GM19238 (cell line): ENCODE measurements around the gene FAM110A.
"Not testable (repeated sequence)": the region's sequence is repeated elsewhere in the genome, so short reads cannot be mapped to it uniquely, and the experiment has no call there.

Experiments
- DNase-seq: peaks from one replicate; pipeline ENCODE4 v3.0.0; 2011; ENCODE audit warnings: low spot score; ENCODE audit not compliant: insufficient read length

The FAM110A gene

GRCh38 chr20:870758-871157, 37.2 kb downstream of the FAM110A start:
- no peak for DNase-seq

GRCh38 chr20:871436-871835, 37.9 kb downstream of the FAM110A start:
- DNase-seq: no peak

DNA sequence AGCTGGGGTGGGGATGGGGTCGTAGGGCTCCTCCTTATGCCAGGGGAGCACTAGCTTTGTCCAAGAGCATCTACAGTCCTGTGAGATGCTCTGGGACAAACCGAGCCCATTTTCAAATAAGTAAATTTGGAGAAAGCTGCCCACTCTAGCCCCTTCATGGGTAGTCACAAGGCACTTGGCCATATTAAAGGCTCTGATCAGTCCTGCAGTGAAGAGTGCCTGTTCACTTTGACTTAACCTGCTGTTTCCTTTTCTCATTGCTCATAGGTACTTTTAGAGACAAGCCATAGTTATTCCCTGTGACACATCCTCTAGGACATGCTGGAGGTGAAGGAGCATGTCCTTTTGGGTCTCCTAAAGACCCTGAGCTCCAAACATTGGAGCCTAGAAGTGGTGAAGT, 38.4 kb downstream of the FAM110A start:
- DNase-seq: no peak

- no peak for DNase-seq
These were observed 39.5 kb downstream of the FAM110A start for GRCh38 chr20:872855-873520.

DNA sequence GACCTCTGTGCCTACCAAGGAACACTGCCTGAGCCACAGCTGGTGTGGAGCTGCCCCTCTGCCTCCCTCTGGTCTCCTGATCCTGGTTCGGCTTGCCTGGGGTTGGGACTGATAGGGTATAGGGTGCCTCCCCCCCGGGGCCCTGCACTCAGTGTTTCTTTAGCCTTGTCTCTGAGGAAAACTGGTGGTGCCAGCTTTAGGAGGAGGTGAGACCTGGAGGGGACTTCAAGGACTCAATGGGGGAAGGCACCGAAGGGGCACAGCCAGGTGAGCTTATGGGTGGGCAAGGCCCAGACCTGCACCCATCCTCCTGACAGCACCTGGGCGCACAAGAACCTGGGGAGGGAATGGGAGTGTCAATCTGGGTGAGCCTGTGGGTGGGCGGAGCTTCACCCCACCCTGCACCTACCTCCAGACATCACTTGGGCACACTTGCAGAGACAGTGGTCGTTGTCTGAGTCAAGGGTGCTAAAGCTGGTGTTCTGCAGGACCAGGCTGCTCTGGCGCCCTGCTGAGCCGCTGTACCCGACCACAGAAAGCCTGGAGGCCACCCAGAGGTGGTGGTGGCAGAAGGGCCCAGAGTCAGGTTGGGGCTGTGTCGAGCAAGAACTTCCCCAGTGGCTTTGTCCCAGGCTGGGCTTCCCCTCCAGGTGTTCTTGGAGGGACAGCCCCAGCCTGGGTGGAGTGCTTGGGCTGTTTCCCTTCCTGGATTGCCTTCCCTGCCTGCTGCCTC, 40.5 kb downstream of the FAM110A start:
- DNase-seq: no peak

GRCh38 chr20:875115-875514, 41.6 kb downstream of the FAM110A start:
- no peak for DNase-seq

GRCh38 chr20:877814-878213, 44.3 kb downstream of the FAM110A start:
- no peak for DNase-seq

DNA sequence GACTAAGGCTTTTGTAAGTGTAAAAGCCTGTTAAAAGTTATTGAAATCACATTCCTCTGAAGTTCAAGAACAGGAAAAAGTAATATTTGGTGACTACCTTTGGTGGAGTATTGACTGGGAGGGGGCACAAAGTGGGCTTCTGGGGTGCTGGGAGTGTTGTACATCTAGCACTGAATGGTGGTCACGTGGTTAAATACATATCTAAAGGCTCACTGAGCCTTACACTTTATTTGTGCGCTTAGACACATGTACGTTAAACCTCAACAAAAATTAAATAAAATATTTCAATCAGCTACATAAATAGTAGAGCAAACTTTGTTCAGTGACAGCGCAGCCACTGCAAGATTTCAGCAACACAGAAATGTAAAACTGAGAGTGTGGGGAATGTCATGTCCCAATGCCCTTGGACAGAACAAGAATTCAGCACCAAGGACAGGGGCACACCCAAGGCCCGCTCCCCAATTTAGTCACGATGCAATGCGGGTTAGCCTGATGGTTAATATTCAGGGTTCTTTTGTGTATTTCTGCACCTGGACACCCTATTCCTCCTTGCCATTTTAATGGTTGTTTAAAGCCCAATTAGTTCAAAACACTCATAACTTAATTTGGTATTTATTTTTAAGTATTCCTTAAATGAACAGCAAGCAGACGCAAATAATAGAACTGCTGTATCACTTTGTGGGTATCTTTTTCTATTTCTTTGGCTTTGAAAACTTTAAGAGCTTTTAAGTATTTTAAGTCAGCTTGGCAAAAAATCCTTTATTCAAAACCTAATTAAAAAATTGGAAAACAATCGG, 45.2 kb downstream of the FAM110A start:
- no peak for DNase-seq

- no peak for DNase-seq
These were observed 46.1 kb downstream of the FAM110A start for GRCh38 chr20:879626-880025.

DNA sequence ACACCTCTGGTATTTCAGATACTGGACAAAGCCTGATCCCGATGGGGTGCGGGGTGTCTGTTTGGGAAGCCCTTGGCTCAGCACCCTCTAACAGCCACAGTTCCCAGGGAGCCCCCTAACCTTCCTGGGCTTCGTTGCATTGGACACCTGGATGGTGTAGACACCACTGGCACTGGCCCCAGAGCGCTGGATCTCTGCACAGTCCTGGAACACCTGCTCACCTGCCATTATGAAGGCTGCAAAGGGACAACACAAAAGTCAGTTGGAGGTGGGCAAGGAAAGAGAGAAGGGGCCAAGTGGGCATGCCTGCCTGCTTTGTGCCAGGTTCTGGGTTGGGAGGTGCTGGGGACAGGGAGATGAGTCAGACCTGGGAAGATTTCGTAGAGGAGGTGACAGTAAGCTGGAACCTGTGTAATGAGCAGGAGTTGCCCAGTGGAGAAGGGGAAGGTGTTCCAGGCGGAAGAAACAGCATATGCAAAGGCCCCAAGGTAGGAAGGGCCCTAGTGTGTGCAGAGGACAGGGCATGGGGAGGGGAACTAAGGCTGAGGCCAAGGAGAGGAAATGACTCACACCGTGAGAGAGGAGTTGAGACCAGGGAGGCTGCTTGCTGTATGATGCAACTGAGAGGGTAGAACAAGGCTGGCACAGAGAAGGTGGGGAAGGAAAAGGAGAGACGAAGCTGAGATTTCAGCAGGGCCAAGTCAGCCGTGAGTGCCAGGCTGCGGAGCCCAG, 47.7 kb downstream of the FAM110A start:
- no peak for DNase-seq

DNA sequence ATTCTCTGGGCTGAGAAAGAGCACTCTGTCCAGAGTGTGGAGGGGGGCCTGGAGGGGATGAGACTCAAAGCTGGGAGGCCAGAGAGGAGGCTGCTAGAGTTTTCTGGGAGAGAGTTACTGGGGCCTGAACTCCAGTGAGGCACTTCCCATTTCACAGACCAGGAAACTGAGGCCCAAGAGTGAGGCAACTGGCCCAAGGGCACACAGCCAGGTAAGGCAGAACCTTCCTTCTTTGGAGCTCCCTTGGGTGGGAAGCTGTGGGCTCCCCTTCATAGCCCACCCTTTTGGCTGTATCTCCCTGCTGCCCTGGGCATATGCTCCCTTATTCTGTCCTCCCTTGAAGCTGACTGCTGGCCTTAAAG, 48.2 kb downstream of the FAM110A start:
- DNase-seq: no peak

DNA sequence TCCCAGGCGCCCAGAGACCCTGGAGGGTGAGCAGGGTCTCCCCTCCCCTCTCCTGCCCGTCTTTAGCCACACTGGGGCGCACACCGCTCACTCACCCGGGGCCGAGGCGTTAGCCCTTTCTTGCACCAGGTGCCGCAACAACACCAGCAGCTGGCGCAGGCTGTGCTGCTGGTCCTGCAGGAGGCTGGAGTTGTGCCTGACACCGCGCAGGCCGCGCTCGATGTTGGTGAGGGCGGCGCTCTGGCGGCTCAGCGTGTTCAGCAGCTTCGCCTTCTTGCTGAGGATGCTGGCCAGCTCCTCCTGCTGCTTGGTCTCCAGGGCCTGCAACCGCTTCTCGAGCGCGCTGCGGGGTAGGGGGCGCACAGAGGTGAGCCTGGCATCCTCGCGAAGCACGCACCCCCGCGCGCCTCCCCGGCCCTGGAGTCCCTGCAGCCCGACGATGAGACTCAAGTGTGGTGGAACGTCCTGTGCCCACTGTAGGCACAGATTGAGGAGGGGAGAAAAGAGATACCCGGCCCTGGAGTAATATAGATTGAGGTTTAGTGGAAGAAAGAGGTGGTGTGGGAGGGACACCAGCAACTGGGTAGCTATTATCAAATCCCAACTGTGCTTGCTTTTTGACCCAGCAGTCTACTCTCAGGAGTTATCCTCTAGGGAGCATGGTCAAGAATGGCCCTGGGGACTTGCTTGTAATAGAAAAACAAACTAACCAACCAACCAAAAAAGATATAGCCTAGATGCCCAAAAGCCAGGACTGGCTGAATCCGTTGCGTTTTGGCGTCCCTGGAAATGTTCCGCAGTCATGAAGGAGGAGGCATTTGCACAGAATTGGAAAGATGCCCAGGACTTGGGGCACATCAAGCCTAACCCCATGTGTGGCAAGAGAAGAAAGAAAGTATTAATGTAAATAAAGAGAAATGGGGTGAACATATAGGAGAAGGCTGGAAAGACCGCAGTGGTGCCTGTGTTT, 51.8 kb downstream of the FAM110A start:
- no peak for DNase-seq

DNA sequence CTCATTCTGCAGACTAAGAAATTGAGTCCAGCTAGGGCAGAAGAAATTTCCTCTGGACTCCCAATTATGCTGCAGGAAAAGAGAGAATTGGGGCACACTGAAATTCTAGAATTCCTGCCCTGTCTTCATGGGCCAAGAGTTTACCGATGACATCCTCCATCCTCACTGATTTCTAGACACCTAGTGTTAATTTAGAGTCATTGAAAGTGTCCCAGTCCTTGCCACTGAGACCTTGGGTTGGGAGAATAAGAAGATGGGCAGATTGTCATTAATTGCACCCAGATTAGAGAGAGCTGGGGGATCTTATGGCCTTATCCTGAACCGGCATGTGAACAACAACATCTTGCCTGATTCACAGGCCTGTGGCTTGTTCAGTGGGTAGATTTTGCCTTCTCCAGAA, 53.6 kb downstream of the FAM110A start:
- DNase-seq: no peak

DNA sequence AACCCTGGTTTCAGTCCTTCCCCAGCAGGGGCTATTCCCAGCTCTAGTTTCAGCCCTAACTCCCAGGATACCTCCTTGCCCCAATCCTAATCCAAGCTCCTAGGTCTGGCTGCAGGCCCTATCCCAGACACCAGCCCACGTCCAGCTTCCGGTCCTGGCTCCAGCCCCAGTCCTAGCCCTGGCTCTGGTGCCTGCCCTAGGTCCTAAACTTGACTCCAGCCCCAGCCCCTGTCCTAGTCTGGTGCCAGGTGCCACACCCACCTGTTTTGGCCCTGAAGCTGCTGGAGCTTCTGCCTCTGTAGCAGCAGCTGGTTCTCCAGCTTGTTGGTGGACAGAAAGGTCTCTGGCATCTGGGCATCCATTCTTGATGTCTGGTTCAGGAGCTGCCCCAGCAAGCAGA, 54.5 kb downstream of the FAM110A start:
- no peak for DNase-seq

DNA sequence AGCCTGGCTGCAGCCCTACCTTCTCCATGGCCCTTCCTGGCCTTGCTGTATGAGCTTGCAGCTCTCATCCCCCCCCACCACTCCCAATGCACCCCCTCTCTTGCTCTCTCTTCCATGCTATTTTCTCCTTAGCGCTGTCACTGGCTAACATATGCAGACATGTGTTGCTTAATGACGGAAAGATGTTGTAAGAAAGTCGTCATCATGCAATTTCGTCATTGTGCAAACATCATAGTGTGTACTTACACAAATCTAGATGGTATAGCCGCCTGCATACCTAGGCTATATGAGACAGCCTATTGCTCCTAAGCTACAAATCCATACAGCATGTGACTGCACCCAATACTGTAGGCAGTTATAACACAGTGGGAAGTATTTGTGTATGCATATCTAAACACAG, 55.6 kb downstream of the FAM110A start:
- DNase-seq: no peak

DNA sequence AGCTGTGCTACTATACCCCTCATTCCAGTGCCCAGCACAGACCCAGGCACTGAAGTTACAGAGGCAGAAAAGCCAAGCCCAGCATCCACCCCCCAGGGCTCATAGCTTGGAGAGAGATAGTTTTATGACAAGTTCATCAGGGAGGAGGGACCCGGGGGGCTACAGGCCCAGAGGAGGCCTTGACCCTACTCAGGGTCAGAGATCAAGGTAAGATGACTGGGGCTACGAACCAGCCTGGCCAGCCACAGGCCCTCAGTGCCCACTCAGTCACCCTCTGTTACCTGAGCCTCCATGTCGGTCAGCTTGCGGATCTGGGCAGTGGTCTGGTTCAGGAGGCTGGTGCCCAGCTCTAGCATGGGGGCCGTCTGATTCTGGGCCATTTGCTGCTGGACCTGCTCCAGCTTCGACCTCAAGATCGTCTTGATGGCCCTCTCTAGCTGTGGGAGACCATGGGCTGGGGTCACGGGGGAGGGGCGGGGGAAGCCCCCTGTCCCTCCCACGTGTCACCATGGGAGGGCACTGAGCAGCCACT, 56.5 kb downstream of the FAM110A start:
- DNase-seq: no peak

GRCh38 chr20:890666-891057, 57.1 kb downstream of the FAM110A start:
- no peak for DNase-seq

GRCh38 chr20:891058-891705, 57.7 kb downstream of the FAM110A start:
- DNase-seq: no peak

DNA sequence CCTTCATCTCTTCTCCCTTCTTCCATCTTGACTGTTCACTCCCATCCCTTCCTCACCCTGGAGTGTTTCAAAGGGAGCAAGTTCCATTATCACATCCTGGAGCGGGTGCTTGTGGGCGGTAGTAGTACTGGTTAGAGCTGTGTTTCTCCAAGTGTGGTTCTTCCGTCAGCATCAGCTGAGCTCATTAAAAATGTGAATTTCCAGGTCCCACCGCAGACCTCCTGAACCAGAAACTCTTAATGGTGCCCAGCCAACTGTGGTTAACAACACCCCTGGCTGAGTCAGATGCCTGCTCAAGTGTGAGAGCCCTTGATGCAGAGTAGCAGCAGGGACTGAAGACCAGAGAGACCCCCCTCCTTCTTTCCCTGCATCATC, 58.2 kb downstream of the FAM110A start:
- no peak for DNase-seq

GRCh38 chr20:892371-892770, 58.9 kb downstream of the FAM110A start:
- not testable (repeated sequence) for DNase-seq
